Hematopoietic multipotent progenitor cell (in vitro differentiated cells): ENCODE data around the gene GLIPR1L1. TPM values are rescaled to one million over a fixed set of nuclear protein-coding genes. Genes with fewer than 3 reads are reported as not detected.
A peak's percentile ranks its signal among the peaks of the same experiment; 100 is the strongest.
"Not testable (repeated sequence)": the region's sequence is repeated elsewhere in the genome, so short reads cannot be mapped to it uniquely, and the experiment has no call there.

Experiments used
- DNase-seq, 3 donors: peaks; one replicate each; pipeline ENCODE4 v3.0.0-alpha.2; 2011 to 2015; ENCODE audit warnings: low read depth in 2 of 3, low spot score in 2 of 3
- total RNA-seq: library from RNA; depleted of rRNA; stranded (reverse); fragments of >200 nt; gene quantifications from one replicate; pipeline ENCODE4 v1.2.3, GENCODE V29; 2012

The GLIPR1L1 gene
- not detected for total RNA-seq

DNA sequence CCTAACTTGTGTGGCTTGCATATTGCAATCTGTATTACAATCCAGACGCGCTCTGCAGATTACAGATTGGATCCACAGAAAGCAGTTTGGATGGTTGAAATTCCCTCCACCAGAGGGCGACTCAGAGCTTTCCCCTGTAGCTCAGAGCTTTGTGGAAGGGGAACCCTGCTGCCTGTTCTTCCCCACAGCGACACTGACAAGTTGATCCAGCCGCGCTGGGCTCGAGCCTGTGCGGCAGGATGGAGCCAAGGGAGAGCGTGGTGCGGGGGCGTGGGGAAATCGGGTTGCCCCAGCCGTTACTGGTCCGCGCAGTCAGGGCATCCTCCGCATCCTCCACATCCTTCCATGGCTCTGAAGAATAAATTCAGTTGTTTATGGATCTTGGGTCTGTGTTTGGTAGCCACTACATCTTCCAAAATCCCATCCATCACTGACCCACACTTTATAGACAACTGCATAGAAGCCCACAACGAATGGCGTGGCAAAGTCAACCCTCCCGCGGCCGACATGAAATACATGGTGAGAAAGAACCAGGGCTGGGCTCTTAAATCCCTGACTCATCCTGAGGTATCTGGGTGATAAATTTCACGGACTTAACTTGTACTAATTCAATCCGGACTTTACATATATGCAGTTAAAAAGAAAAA, at the start of gene GLIPR1L1:
Gene GLIPR1L1, plus strand, starts transcription at position 287 of the 647 bp plus-strand sequence. Its CDS starts 59 bp downstream, at position 346.
- peak; percentile 63 to 95 (median 90) for DNase-seq

- DNase-seq, result no peak
Measured at GRCh38 chr12:75288860-75289259, 45.6 kb upstream of the GLIPR1L1 start.

GRCh38 chr12:75289753-75290152, 44.7 kb upstream of the GLIPR1L1 start:
- peak in 1 of 3 donors; percentile 25 for DNase-seq

- DNase-seq, result no peak
Measured at GRCh38 chr12:75291014-75291413, 43.5 kb upstream of the GLIPR1L1 start.

- DNase-seq, result no peak
Measured at GRCh38 chr12:75294336-75294735, 40.1 kb upstream of the GLIPR1L1 start.

GRCh38 chr12:75294797-75295196, 39.7 kb upstream of the GLIPR1L1 start:
- no peak for DNase-seq

- DNase-seq, result no peak
Measured at GRCh38 chr12:75302225-75302624, 32.2 kb upstream of the GLIPR1L1 start.

- no peak for DNase-seq
Measured at GRCh38 chr12:75302781-75303180, 31.7 kb upstream of the GLIPR1L1 start.

DNA sequence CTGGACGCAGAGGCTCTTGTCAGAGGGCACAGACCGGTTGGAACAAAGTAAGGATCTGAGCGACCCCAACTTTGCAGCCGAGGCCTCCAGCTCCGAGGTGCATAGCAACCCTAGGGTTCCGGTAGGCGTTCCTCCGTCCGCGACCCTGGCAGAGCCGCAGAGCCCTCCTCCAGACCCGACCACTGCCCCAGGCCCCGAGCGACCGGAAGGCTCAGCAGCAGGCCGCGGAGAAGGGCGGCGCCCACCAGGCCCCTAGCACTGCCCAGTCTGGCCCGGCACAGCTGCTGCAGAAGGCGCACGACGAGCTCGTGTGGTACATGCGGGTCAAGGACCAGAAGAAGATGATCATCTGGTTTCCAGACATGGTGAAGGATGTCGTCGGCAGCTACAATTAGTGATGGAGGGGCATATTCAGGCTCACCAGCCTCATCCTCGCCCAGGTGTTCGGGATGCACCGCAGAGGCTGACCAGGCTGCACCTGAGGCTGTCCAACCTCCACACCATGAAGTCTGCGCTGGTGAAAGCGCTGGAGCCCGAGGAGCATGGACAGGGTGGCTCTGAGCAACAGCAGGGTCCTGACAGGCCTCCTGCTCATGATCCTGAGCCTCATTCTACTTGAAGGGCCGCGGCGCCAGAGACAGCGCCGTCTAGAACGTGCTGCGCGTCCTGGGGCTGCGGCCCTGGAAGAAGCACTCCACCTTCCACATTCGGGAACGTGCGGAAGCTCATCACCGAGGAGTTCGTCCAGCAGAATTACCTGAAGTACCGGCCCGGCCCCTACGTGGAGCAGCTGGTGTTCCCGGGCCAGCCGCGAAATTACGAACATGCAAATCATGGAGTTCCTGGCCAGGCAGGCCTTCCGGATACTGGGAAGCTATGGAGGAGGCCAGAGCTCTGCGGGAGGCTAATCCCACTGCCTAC, 28.8 kb upstream of the GLIPR1L1 start:
- no peak for DNase-seq

- DNase-seq, result no peak
Measured at GRCh38 chr12:75308279-75308678, 26.2 kb upstream of the GLIPR1L1 start.

GRCh38 chr12:75311369-75311768, 23.1 kb upstream of the GLIPR1L1 start:
- DNase-seq, result no peak

DNA sequence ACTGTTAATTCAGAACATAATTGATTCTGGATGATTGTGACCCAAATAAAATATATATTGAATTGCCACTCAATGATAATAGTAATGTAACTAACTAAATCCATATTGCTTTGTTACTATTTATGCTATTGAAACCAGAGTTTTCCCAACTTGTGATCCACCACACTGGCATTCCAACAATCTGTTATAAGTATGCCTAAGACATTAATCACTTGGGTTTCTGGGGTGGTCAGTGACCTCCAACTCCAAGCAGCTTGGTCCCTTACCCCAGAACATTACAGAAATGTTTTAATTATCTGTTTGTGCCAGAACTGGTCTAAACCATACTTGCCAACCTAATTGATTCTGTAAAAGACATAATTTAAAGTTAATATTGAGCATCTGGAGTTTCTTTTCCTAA, 19.0 kb upstream of the GLIPR1L1 start:
- no peak for DNase-seq

- no peak for DNase-seq
Measured at GRCh38 chr12:75317784-75318183, 16.7 kb upstream of the GLIPR1L1 start.

DNA sequence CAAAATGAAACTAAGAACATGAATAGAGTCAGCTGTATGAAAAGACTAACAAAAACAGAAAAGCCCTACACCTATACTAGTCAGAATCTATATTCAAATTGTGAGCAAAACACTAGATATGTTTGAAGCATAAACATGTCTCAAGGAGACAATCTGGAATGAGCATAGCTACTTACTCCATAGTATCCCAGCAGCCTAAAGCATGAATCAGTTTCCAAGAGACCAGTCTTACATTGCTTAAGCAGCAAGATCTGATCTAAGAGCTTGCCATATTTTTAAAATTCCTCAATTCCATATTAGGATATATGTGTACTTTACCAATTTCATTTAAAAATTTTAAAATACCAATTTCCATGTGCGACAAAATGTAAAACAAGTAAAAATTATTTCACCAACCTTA, 12.0 kb upstream of the GLIPR1L1 start:
- no peak for DNase-seq

GRCh38 chr12:75323663-75324062, 10.8 kb upstream of the GLIPR1L1 start:
- DNase-seq, result no peak

- DNase-seq, result no peak
Measured at GRCh38 chr12:75327642-75328041, 6.8 kb upstream of the GLIPR1L1 start.

DNA sequence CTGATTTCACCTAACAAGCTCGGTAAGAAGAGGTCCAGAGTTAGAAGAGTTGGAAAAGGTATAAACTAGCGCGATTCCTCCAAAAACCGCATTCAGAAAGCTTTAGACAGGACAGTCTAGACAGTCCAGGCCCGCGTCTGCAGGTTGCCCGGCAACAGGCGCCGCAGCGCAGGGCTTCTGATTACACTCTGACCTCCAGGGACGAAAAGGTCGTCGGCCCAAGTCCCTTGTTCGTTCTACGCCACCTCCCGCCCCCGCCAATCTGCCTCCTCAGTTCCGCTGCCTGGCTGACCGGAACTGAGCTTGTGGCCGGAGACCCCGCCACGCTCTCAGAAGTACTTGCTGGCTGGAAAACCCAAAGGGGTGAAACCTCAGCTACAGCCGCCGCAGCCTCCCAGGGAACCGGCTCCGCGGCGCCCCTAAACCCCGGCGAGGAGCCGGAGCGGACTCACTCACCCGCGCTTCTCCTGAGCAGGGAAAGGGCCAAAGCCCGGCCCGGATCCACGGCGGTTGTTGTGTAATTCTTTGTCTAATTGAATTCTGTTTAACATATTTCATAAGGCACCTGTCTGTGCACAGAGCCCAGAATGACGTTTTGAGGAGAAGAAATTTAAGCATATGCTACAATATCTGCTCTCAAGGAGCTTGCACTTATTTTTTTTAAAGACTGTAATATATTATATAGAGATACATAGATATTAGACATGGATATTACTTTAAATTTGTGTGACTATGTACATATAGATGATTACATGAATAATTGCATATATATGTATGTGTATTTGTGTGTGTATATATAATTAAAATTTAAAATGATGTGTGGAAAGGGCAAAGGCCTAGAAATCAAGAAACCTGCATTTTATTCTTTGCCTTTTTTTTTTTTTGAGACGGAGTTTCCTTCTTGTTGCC, 4.3 kb upstream of the GLIPR1L1 start, which contains the start of gene CAPS2:
Gene CAPS2, minus strand, starts transcription at position 407 of the 909 bp plus-strand sequence. CDS start 3,826 bp downstream, outside the sequence.
- DNase-seq, result peak; percentile 21 to 83 (median 75)

DNA sequence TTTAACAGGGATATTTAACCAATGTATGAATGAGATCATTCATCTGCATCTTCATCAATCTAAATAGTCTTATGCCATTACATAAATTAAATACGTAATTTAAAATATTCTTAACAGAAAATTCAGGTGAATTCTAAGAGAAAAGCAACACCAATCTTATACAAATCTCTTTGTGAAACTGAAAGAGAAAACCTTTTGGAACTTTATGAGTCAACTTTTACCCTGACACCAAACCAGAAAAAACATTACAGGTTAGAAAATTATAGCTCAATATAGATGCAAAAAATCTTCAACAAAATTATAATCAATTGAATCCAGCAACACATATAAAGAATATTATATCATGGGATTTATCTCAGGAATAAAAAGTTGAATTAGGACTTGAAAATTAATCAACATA, 3.4 kb downstream of the GLIPR1L1 start:
- no peak for DNase-seq

DNA sequence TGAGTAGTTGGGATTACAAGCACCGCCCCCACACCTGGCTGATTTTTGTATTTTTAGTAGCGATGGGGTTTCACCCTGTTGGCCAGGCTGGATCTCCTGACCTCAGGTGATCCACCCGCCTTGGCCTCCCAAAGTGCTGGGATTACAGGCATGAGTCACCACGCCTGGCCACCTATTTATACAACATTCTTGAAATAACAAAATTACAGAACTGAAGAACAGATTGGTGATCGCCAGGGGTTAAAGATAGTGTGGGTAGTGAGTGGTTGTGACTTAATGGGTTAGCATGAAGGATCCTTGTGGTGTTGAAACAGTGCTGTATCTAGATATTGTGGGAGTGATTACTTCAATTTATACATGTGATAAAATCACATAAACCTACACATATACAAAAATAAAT, 7.4 kb downstream of the GLIPR1L1 start:
- no peak for DNase-seq

- no peak for DNase-seq
Measured at GRCh38 chr12:75345531-75345930, 11.1 kb downstream of the GLIPR1L1 start.

DNA sequence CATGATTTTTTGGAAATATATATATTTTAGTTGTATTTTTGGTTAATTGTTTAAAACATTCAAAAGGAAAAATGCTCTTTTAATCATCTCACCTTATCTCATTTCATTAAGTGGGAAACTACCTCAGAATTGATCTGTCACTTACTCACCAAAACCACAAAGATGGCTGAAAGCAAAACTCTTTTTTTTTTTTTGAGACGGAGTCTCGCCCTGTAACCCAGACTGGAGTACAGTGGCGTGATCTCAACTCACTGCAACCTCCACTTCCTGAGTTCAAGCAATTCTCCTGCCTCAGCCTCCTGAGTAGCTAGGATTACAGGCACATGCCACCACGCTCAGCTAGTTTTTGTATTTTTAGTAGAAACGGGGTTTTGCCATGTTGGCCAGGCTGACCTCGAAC, 11.7 kb downstream of the GLIPR1L1 start:
- not testable (repeated sequence) for DNase-seq
